Inflammatory macrophage (primary cell): ENCODE data around the gene YIF1B.

ENCODE experiments used
- DNase-seq, 2 donors: peaks; one replicate each; pipeline ENCODE4 v3.0.0-alpha.2; 2020 to 2022

Gene YIF1B

DNA sequence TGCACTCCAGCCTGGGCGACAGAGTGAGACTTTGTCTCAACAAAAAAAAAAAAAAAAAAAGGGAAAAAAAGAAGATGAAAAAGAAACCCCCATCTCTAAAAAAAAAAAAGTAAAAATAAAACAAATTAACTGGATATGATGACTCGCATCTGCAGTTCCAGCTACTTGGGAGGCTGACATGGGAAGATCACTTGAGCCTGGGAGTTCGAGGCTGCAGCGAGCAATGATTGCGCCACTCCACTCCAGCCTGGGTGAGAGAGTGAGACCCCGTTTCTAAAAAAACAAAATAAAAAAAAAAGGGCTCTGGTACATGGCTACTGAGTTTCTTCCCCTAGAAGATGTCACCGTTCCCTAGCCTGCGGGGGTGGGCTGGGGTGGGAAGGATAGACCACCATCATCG is 17.5 kb upstream of the YIF1B start:
- no peak for DNase-seq

DNA sequence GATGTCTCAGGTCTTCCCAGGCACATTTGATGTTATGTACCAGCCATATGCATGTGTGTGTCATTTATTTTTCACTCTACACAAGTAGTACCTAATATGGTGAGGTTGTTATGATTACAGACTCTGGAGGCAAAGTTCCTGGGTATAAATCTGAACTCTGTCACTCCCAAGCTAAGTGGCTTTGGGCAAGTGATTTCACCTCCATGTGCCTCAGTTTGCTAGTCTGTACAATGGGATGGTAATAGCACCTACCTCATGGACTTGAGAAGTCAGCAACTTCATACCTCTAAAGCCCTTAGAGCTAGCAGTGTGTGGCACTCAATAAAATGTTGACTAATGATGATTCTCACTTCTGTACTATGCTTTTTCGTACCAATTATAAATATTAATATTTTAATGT is 16.0 kb upstream of the YIF1B start:
- DNase-seq: no peak

DNA sequence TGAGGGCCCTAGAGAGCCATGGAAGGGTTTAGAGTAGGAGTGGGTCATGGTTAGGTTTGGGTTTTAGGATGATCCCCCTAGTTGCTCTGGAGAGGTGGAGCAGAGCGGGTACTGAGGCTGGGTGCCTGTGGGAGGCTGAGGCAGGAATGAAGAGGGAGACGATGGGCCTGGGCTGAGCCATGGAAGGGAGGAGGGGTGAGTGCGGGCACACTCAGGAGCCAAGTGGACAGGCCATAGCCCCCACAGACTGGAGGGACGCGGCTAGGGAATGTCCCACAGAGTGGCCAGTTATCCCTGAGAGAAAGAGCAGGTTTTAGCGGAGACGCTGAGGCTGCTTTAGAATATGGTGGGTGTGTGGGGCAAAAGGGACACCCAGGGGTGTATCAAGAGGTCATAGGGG is 13.9 kb upstream of the YIF1B start:
- no peak for DNase-seq

DNA sequence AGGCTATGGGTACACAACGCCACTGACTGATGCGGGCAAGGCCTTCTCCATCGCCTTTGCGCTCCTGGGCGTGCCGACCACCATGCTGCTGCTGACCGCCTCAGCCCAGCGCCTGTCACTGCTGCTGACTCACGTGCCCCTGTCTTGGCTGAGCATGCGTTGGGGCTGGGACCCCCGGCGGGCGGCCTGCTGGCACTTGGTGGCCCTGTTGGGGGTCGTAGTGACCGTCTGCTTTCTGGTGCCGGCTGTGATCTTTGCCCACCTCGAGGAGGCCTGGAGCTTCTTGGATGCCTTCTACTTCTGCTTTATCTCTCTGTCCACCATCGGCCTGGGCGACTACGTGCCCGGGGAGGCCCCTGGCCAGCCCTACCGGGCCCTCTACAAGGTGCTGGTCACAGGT is 10.8 kb upstream of the YIF1B start:
- DNase-seq: no peak

DNA sequence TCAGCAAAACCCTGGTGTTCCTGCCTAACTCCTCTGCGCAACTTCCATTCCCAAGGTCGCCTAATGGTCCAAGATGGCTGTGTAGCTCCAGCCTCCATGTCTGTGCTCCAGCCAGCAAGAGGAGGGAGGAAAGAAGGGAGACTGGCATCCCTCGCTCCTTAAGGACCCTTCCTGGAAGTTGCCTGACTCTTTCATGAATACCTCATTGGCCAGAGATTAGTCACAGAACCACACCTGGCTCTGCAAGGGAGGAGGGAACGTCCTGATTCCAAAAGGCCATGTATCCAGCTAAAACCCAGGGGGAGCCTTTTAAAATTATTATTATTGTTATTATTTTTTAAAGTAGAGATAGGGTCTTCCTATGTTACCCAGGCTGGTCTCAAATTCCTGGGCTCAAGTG is 8.7 kb upstream of the YIF1B start:
- DNase-seq: no peak

DNA sequence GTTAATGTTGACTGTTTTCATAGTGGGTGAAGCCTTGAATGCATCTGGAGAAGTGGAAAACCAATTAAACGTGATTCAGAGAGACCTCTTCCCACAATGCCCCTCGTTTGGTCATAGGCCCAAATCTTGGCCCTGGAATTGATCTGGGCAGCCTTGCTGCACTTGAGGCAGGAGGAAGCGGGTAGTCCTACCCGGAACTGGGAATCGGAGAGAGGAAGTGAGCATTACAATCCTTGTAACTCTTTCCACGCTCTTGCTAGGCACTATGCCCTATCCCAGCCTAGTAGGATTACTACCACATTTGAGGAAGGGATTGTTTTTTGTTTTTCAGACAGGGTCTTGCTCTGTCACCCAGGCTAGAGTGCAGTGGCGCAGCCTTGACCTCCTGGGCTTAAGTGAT is 7.5 kb upstream of the YIF1B start:
- DNase-seq: peak; percentile 54 to 56

DNA sequence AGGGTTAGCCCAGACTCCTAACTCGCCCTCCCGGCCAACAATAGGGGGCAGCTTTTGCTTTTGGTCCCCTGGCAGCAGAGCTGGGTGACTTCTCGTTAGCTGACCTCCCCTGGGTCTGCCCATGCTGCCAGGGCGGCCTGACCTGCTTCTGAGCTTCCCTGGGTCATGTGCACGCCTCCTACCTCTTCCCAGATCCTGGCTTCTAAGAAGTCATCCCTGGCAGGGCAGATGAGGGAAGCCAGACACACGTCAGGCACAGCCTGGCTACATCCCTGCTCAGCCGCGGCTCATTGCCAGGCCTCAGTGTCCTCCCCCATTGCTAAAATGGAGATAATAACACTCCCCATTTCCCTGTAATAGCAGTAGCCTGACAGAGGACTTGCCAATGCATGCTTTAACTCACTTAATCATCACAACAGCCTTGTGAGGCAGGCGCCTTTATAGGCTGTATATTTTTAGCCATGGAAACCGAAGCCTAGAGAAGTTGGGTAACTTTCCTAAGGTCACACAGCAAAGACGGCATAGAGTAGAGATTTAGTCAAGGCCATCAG is 6.0 kb upstream of the YIF1B start:
- DNase-seq: peak; percentile 42 to 43

DNA sequence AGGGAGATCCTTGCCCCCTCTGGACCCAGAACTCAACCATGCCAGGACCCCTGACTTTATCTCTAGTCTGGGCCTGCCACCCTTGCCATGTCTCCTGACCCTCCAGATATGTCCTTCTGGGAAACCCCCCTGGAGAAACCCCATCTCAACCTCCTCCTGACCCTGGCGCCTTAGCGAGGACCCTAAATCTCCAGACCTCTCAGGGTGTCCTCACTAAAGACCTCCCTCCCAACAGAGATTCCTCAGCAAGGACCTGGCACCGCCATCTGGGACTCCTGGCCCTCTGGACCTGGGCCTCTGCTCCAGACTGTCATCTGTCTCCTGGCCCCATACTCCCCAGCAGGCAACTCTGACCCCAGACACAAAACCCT is 5.2 kb upstream of the YIF1B start:
- DNase-seq: no peak

DNA sequence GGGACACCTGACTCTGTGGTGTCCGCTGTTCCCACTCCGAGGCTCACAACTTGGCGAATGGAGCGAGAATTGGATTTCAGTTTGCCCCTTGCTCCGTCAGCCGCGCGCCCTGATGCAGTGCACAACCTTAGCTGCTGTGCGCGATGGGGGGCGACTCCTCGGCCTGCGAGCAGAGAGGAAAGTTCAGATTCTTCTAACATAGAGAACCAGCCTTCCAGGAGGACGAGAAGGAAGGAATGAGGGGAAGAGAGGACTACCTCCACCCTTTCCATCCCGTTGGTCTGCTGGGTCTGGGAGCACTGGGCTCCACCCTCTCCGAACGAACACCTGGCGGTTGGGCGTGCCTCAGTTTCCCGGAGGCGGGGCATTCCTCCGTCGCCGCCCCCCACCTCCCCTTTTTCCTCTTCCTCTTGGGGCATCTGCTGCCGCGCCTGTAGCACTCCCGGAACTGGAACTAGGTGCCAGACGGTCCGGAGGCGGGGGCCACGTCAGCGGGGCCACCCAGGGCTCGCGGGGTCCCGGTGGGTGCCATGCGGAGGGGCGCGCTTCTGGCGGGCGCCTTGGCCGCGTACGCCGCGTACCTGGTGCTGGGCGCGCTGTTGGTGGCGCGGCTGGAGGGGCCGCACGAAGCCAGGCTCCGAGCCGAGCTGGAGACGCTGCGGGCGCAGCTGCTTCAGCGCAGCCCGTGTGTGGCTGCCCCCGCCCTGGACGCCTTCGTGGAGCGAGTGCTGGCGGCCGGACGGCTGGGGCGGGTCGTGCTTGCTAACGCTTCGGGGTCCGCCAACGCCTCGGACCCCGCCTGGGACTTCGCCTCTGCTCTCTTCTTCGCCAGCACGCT is 3.9 kb upstream of the YIF1B start, which contains the start of gene KCNK6:
Gene KCNK6 (plus strand): TSS at position 425 of the 838 bp plus-strand sequence. CDS start 106 bp downstream, at position 531.
- peak; percentile 47 to 65 for DNase-seq

DNA sequence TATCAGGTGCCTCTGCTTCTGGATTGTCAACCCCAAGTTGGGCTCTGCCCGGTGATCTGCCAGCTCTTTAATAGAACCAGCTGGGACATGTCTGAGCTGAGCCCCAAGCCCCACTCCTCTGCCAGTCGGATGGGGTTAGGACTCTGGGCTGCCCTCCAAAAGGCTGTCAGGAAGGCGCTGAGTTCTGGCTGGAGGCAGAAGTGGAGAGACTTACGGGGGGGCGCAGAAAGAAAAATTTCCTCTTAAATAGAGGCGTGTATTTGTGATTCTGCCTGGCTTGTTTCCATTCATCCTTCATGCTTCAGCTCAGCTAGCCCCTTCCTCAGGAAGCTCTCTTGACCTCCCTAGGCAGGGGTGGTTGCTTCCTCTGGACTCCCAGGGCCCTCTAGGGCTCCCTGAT is 2.9 kb upstream of the YIF1B start:
- DNase-seq: no peak

DNA sequence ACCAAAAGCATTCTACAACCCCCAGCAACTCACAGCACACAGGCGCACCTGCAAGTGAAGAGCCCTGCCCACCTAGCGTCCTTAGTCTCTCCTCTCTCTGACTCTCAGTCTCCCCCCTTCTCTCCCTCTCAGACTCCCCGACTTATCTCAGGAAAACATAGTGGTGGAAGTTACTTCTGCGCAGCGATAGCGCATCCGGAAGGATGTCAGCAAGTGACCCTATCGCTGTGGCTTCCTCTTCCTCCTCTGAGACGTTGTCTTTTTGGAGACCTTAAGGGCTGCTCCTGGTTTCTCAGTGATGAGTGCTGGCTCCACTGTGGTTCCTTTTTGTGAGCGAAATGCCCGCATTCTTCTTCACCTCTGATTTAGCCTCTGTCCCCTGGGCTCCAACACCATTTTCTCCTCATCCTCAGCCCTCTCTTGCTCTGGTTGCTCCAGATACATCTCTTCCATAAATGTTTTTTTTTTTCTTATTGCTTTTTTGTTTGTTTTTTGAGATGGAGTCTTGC is 1.4 kb upstream of the YIF1B start:
- DNase-seq: peak; percentile 67 to 69

DNA sequence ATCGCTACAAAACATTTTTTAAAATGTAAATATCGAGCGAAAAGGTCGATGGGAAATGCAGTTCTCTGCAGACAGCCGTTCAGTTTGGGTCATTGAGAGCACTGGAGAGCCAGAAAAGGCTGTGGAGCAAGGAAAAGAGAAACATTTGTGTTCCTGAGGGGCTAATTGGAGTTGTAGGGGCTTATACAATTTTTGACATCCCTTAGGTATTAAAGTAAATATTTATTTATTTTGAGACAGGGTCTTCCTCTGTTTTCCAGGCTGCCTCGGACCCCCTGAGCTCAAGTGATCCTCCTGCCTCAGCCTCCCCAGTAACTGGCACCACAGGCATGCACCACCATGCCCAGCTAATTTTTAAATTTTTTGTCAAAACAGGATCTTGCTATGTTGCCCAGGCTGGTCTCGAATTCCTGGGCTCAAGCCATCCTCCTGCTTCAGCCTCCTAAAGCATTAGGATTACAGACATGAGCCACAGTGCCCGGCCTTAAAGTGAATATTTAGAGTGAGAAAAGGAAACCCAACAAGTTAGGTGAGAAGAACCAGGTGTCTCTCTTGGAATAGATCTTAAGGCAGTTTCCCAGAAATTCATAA is 825 bp upstream of the YIF1B start:
- DNase-seq: no peak

DNA sequence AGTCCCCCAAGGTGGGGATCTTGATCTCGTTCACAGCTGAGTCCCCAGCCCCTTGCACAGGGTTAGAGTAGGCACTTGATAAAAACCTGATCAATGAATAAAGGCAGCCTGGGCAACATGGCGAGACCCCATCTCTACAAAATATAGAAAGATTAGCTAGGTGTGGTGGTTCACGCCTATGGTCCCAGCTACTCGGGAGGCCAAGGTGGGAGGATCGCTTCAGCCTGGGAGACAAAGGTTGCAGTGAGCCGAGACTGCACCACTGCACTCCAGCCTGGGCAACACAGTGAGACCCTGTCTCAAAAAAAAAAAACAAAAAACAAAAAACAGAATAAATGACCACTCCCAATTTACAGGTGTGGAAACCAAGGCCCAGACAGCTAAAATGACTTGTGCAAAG is 4.8 kb downstream of the YIF1B start:
- DNase-seq: no peak

DNA sequence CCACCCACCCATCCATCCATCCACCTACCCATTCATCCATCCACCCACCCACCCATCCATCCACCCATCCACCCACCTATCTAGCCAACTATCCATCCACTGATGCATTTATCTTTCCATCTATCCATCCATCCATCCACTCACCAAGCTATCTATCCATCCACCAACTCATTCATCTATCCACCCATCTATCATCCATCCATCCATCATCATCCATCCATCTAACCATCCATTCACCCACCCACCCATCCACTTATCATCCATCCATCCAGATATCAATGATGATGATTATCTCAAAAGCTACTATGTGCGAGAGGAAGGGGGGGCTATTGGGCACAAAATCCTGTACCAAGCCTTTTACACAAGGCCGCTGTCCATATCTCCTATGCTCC is 5.5 kb downstream of the YIF1B start:
- DNase-seq: no peak

DNA sequence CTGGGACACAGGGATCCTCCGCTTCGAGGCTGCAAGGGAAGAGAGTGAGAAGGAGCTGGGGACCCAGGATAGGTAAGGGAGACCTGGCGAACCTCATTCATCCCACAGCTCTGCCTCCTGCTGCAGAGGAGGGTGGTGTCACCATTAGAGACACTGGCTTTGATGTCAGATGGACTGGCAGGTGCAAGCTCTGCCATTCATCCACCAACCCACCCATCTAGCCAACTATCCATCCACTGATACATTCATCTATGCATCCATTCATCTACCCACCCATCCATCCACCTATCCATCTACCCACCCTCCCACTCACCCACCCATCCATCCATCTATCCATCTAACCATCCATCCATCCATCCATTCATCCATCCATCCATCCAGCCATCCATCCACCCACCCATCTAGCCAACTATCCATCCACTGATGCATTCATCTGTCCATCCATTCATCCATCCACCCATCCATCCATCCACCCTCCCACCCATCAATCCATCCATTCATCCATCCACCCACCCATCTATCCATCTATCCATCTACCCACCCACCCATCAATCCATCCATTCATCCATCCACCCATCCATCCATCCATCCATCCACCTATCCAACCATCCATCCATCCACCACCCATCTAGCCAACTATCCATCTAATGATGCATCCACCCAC is 6.0 kb downstream of the YIF1B start:
- no peak for DNase-seq

DNA sequence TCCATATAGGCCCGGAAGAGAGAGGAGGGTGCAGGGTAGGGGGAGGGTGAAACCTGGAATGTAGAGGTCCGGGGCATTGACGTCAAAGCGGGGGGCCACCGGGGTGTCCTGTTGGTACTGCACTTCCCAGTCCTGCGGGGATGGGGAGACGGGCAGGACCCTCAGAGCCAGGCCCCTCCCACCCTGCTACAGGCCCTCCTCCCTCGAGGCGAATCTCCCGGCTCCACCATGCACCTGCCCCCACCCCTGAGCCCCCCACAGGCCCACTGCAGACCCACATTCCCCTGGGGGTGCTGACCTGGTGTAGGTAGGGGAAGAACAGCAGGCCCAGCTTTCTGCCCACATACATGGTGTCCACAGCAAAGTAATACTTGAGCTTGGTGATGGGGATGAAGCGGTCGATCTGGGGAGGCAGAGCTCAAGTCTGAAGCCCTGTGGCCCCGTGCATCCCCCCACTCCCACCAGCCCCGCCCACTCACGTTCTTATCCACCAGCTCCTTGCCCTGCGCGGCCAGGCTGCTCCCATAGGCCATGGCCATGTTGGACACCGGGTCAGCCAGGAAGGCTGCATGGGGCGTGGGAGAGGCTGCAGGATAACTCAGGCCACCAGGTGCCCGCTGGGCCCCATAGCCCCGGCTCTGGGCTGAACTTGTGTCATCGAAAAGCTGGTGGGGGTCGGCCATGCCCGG is 6.7 kb downstream of the YIF1B start:
- DNase-seq: no peak

DNA sequence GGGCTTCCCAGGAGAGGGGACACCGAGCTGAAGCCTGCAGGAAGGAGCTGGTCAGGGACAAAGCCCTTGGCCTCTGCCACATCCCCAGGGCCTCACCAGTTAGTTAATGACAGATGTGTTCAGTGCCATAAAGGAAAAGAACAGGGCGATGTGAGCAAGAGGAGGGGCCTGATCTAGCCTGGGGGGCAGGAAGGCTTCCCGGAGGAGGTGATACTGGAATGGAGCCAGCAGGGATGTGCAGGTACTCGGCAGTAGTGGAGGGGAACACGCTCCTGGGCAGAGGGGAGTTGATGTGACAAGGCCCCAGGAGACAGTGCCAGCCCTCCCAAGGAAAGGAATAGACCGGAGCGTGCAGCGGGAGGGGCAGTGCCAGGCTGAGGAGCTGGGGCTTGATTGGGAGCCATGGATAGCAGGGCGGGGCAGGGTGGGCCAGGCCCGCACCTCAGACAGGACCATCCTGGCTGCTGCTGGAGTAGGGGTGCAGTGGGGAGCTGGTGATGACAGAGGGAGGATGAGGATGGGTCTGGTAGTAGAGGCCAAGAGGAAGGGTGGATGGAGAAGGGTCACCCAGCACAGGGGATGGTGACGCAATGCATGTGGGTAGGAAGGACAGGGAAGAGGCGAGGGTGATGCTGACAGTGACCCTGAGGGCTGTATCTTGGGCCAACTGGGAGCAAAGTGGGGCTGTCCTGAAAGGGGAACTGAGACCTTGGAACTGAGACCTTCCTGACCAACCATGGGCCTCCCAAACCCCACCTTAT is 7.6 kb downstream of the YIF1B start:
- peak; percentile 61 to 66 for DNase-seq

DNA sequence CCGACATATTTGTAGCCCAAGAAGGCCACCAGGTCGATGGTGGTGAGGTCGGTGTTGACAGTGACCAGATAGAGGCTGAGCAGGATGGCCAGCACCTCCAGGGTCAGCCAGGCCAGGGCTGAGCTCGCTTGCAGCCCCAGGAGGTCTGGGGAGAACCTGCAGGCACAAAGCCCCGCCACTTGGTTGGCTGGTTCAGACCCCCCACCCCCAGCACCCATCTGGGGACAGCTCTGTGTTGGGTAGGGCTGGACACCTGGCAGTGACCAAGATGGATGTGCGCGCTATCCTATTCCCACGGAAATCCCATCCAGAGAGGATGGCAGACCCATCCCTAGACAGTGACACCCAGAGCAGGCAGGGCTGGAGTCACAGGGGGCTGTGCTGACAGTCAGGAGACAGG is 8.2 kb downstream of the YIF1B start:
- no peak for DNase-seq

DNA sequence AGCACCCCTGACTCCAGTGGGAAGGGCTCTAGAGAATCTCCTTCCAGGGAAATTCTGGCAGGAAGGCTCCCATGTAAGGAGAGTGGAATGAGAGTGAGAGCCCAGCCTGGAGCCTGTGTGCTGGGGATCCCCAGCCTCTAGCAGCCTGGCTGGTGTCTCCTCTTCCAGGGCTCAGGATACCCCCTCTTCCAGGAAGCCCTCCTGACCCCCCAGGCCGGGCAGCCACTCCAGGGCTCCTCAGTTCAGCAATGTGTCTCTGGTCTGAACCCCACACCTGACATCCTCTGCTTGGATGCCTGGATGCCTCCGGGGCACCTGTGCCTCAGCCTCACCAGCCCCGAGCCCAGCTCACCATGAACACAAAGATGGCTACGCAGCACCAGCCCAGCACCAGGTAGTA is 8.7 kb downstream of the YIF1B start:
- no peak for DNase-seq

DNA sequence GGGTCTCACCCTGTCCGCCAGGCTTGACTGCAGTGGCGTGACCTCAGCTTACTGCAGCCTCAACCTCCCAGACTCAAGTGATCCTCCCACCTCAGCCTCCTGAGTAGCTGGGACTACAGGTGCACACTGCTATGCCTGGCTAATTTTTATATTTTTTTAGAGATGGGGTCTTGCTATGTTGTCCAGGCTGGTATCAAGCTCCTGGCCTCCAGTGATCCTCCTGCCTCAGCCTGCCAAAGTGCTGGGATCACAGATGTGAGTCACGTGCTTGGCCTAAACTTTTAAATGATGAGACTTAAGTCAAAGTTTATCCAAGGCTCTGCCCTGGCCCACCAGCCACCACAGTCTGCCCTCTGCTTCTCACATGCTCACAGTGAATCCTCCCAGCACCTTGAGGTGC is 9.5 kb downstream of the YIF1B start:
- no peak for DNase-seq

DNA sequence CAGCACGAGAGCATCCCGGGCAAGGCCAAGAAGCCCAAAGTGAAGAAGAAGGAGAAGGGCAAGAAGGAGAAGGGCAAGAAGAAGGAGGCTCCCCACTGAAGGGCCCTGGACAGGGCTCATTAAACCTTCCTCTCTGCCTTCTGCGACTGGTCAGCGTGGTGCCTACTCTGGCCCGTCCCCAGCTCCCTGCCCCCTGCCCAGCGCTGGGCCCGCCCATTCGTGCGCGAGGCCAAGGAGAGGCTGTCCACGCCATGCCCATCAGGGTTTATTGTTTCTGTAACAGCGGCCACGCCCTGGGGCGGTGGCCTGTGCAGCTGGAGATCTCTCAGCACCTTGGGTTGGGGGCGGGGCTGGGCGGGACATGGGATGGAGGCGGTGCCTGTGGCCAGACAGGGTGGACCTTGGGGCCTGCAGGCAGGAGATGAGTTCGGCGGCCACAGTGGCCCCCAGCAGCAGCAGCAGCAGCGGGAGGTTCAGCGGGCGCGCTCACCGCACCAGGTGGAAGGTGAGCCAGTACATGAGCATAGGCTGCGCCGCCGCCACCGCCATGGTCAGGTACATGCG is 10.8 kb downstream of the YIF1B start:
- no peak for DNase-seq
